ENCODE results near the gene MTHFD2.

- TF ChIP-seq EZH2 (IDR thresholded peaks at IDR 0.05; ENCODE audit: borderline replicate concordance) (no peak), CTCF (IDR thresholded peaks at IDR 0.05; ENCODE audit: poor library complexity) (peak; percentile 76), EZH2phosphoT487 (IDR thresholded peaks at IDR 0.05; ENCODE audit: low read depth, severe bottlenecking, unreplicated experiment) (no peak)
Measured at GRCh38 chr2:74250189-74250631, 51.8 kb downstream of the MTHFD2 start.
